ENCODE measurements around the gene RUBCNL. TPM values are rescaled to one million over a fixed set of nuclear protein-coding genes. Genes with fewer than 3 reads are reported as not detected.
A peak's percentile ranks its signal among the peaks of the same experiment; 100 is the strongest.

Gene RUBCNL
- total and polyA plus RNA-seq, 2 donors (not counting 3 experiments of a cell fraction or from before 2014, with no cell fraction given), result not detected

- H2AFZ ChIP-seq (ENCODE audit: low read depth, low read length), result no peak overlapping the region
- FAIRE-seq, result peak; percentile 59
- ChIA-PET CTCF (interaction anchor here (0.6 to 2.1 kb wide), 10 partner anchors 9 to 488 kb away, joined by 3 to 11 read pairs (median 4); no protein-coding TSS in a partner anchor), POLR2A (no interaction called here)
- H3K4me3 ChIP-seq (replicated peaks in 1 of 3; ENCODE audit: insufficient read depth in 1 of 3, low read depth in 1 of 3, low read length in 3 of 3), result no peak overlapping the region
- H3K4me1 ChIP-seq (ENCODE audit: control insufficient read depth, extremely low read depth, insufficient read depth, low read length), result peaks cover 29% of the 10 kb centered on the region
- H4K20me1 ChIP-seq (replicated peaks; ENCODE audit: control insufficient read depth, extremely low read depth, insufficient read depth, low read length), result no peaks in the 10 kb centered on the region
- TF ChIP-seq MAX (IDR thresholded peaks at IDR 0.05; ENCODE audit: insufficient read depth, insufficient read length), result peak; percentile 46
- no peak for TF ChIP-seq CTCF (IDR thresholded peaks at IDR 0.05; ENCODE audit: extremely low read depth in 1 of 2, insufficient read depth in 1 of 2, low read depth in 1 of 2, low read length in 2 of 2)
- no peak for TF ChIP-seq EZH2 (IDR thresholded peaks at IDR 0.05; ENCODE audit: borderline replicate concordance, low read depth, low read length, severe bottlenecking)
- no peak for TF ChIP-seq FOS (IDR thresholded peaks at IDR 0.05; ENCODE audit: borderline replicate concordance, insufficient read depth, low read length)
- TF ChIP-seq POLR2A (IDR thresholded peaks at IDR 0.05; ENCODE audit: low read depth, low read length), result no peak
- dilution Hi-C loops (cut with MboI; ENCODE audit: extremely low pct_ligation_motif_present, low sequenced_read_pairs) (no loop called here), intact Hi-C loops (cut with micrococcal nuclease) (loop anchor here (2.0 to 5.0 kb wide), 2 partner anchors 15 to 168 kb away; no protein-coding TSS in a partner anchor)
- no peak overlapping the region for H3K27ac ChIP-seq (ENCODE audit: insufficient read depth, low read depth, low read length)
- no peak overlapping the region for H3K9ac ChIP-seq (replicated peaks; ENCODE audit: extremely low read depth, insufficient read depth, low read length)
- H3K36me3 ChIP-seq (ENCODE audit: control insufficient read depth in 2 of 2, extremely low read depth in 1 of 2, insufficient read depth in 2 of 2, low read length in 2 of 2), result no peaks in the 10 kb centered on the region
- no peaks in the 10 kb centered on the region for H3K79me2 ChIP-seq (ENCODE audit: control insufficient read depth, insufficient read depth, low read length)
- no peaks in the 10 kb centered on the region for H3K9me3 ChIP-seq (replicated peaks; ENCODE audit: control insufficient read depth, insufficient read depth, low read length)
- no peaks in the 10 kb centered on the region for H3K27me3 ChIP-seq (ENCODE audit: control insufficient read depth in 2 of 2, insufficient read depth in 2 of 2, low read length in 2 of 2)
- BruUV-seq (replicated peaks), result no TSS peak
- no peaks in the 10 kb centered on the region for H3K9me1 ChIP-seq (replicated peaks; ENCODE audit: control insufficient read depth, extremely low read depth, insufficient read depth, low read length)
- H3K4me2 ChIP-seq (ENCODE audit: insufficient read depth, low read length), result peak overlapping the region; percentile 56
- DNase-seq (ENCODE audit: low read depth, low spot score), result peak; percentile 48
Observed at GRCh38 chr13:46295491-46296114, 91.4 kb downstream of the RUBCNL start.
